ENCODE results near the gene SLC6A7. TPM values are rescaled to one million over a fixed set of nuclear protein-coding genes. Genes with fewer than 3 reads are reported as not detected.
A peak's percentile ranks its signal among the peaks of the same experiment; 100 is the strongest.

The SLC6A7 gene
- total RNA-seq, 1 donor from 2014 or later = not detected

- Histone ChIP-seq H3K4me3 (no peak overlapping the region), H3K27ac (no peak overlapping the region), H3K4me1 (peaks cover 8% of the 10 kb centered on the region), H3K9me3 (no peaks in the 10 kb centered on the region), H3K27me3 (no peaks in the 10 kb centered on the region), H3K36me3 (no peaks in the 10 kb centered on the region)
- intact Hi-C loops (cut with DNase I) = no loop called here
- no peak for TF ChIP-seq CTCF (IDR thresholded peaks at IDR 0.05)
- peak; percentile 16 for ATAC-seq
- DNase-seq = no peak
Measured at GRCh38 chr5:150211156-150212030, 21.5 kb downstream of the SLC6A7 start.

GRCh38 chr5:150213530-150213929, 23.7 kb downstream of the SLC6A7 start:
- Histone ChIP-seq H3K9me3 (no peaks in the 10 kb centered on the region), H3K27ac (no peak overlapping the region), H3K4me1 (peaks cover 8% of the 10 kb centered on the region), H3K4me3 (no peak overlapping the region), H3K27me3 (no peaks in the 10 kb centered on the region), H3K36me3 (no peaks in the 10 kb centered on the region)
- no peak for TF ChIP-seq CTCF (IDR thresholded peaks at IDR 0.05)
- no peak for DNase-seq
- no peak for ATAC-seq
- intact Hi-C loops (cut with DNase I) = no loop called here

GRCh38 chr5:150214289-150214688, 24.4 kb downstream of the SLC6A7 start:
- ATAC-seq = no peak
- no peak for DNase-seq
- Histone ChIP-seq H3K36me3 (no peaks in the 10 kb centered on the region), H3K4me1 (peaks cover 3% of the 10 kb centered on the region), H3K27me3 (no peaks in the 10 kb centered on the region), H3K27ac (no peak overlapping the region), H3K4me3 (no peak overlapping the region), H3K9me3 (no peaks in the 10 kb centered on the region)
- no peak for TF ChIP-seq CTCF (IDR thresholded peaks at IDR 0.05)
- intact Hi-C loops (cut with DNase I) = no loop called here

GRCh38 chr5:150215979-150216944, 26.4 kb downstream of the SLC6A7 start:
- no peaks in the 10 kb centered on the region for H3K27me3 ChIP-seq
- intact Hi-C loops (cut with DNase I) = loop anchor here (5.0 kb wide), 1 partner anchor 49 kb away; the partner anchor contains the start of gene CDX1
- no peaks in the 10 kb centered on the region for H3K9me3 ChIP-seq
- no peak overlapping the region for H3K4me3 ChIP-seq
- no peak for TF ChIP-seq CTCF (IDR thresholded peaks at IDR 0.05)
- no peaks in the 10 kb centered on the region for H3K36me3 ChIP-seq
- H3K27ac ChIP-seq = no peak overlapping the region
- DNase-seq (no peak), ATAC-seq (no peak)
- no peaks in the 10 kb centered on the region for H3K4me1 ChIP-seq

- ATAC-seq = no peak
- no peak overlapping the region for H3K27ac ChIP-seq
- intact Hi-C loops (cut with DNase I) = loop anchor here (5.0 kb wide), 1 partner anchor 50 kb away; the partner anchor contains the start of gene CDX1
- H3K4me3 ChIP-seq = no peak overlapping the region
- H3K9me3 ChIP-seq = no peaks in the 10 kb centered on the region
- no peaks in the 10 kb centered on the region for H3K36me3 ChIP-seq
- no peak for DNase-seq
- TF ChIP-seq CTCF (IDR thresholded peaks at IDR 0.05) = no peak
- no peaks in the 10 kb centered on the region for H3K4me1 ChIP-seq
- no peaks in the 10 kb centered on the region for H3K27me3 ChIP-seq
Measured at GRCh38 chr5:150217038-150217437, 27.2 kb downstream of the SLC6A7 start.

Measured in upper lobe of right lung (tissue), 1 donor.